ENCODE data around the gene NOXA1. TPM values are rescaled to one million over a fixed set of nuclear protein-coding genes. Genes with fewer than 3 reads are reported as not detected.
"Not testable (repeated sequence)": the region's sequence is repeated elsewhere in the genome, so short reads cannot be mapped to it uniquely, and the experiment has no call there.

Gene NOXA1
- total RNA-seq, 1 donor from 2014 or later = 3.3 TPM

DNA sequence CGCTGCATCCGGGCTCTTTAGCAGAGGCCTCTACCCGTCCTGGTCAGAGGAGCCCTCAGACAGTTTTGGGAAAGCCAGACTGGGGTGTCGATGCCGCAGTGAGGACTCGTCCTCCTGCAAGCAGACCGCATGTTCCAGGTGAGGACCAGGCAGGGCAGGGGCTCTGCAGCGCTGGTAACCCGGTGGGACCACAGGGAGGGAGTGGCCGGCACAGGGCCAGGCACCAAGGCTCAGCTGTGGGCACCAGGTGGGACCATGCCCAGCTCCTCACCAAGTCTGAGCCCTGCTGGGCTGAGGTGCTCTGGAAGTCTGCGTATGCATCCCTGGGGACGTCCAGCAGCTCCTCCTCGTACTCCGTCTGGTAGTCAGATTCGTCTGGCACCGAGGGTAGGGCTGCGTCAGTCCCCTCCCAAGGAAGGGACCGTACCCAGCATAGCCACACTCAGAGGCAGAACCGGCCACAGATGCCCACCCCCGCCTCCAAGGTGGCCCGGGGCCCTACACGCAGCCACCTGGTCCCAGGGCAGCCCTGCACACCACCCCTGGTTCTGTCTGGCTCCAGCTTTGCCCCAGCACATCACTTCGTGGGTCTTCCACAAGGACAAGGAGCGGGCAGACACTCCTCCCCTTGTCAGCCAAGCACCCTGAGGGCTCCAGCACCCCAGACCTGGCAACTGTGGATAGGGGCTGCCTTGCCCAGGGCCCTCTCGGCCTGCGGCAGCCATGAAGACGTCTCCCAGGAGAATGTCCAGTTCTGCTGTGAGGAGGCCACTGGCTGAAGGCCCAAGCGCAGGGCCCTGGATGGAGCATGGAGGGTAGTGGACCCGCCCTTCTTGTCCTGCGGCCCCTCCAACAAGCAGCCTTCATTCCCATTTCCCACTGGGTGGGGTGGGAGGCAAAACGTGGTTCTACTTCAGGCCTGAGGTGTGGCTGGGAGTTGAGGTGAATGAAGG is 37.4 kb downstream of the NOXA1 start:
- intact Hi-C loops (cut with DNase I) = no loop called here
- peak; percentile 76 for DNase-seq (ENCODE audit: low spot score)

DNA sequence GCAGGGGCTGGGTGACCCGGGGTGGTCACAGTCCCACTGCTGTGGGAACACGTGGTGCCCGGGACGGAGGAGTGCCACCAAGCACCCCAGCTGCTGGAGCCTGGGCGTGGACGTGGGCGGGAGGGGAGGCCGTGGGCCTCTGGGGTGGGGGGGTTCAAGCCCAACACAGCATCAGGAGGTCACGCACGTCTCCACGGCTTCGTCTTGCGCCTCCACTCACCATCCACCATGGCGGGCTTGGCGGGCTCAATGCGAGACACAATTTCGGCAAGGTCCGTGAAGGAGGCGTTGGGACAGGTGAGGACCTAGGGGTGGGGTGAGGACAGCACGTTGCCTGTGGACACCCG is 38.1 kb downstream of the NOXA1 start:
- no peak for DNase-seq (ENCODE audit: low spot score)
- intact Hi-C loops (cut with DNase I) = no loop called here

DNA sequence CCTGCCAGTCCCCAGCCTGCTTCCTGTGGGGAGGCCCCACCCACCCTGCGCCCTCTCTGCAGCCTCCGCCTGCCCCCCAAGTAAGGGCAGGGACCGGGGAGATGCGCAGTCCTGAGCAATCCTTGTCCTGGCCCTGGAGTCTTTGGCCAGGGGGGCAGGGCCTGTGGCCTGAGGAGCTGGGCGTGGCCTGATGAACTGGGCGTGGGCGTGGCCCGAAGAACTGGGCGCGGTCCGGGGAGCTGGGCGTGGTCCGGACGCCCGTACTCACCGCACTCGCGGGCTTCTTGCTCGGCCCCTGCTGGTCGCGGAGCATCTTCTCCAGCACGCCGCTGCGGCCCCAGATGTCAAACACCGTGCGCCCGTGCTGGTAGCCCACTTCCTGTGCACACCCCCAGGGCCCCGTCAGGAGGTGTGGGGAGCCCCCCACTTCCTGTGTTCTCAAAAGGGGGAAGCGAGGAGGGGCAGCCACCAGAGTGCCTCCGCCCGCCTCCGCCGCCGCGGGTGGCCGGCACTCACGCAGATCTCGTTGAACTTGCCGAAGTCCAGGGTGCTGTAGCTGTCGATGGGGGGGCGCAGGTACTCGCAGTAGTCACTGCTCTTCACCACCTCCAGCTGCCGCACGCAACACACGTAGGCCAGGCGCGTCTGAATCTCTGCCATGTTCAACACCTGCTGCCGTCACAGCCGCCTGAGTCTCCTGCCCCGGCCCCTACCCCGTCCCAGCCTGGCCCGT is 38.6 kb downstream of the NOXA1 start:
- peak; percentile 69 for DNase-seq (ENCODE audit: low spot score)
- intact Hi-C loops (cut with DNase I) = no loop called here

DNA sequence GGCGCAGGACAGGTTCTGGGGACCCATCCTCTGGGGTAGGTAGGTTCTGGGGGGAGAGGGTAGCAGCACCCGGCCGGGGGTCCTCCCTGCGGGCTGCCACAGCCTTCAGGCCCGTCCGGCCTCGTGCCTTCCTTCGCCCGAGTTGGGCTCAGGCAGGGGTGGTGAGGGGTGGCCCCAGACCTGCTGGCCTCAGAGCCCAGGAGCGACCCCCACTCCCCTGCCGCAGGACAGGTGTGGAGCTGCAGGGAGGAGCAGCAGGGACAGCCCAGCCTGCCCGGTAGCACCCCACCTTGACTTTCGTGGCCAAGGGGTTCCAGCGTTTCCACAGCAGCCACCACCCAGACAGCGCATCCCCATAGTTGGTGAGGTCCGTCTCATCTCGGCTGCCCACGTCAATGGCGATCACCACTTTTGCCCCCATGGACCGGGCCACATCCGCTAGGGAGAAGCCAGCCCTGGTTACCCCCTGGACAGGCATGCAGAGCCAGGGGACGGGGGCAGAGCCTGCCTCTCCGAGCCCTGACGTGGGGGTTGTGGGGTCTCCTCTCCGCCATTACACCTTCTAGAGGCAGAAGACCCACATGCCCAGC is 39.3 kb downstream of the NOXA1 start:
- intact Hi-C loops (cut with DNase I) = no loop called here
- peak; percentile 69 for DNase-seq (ENCODE audit: low spot score)

DNA sequence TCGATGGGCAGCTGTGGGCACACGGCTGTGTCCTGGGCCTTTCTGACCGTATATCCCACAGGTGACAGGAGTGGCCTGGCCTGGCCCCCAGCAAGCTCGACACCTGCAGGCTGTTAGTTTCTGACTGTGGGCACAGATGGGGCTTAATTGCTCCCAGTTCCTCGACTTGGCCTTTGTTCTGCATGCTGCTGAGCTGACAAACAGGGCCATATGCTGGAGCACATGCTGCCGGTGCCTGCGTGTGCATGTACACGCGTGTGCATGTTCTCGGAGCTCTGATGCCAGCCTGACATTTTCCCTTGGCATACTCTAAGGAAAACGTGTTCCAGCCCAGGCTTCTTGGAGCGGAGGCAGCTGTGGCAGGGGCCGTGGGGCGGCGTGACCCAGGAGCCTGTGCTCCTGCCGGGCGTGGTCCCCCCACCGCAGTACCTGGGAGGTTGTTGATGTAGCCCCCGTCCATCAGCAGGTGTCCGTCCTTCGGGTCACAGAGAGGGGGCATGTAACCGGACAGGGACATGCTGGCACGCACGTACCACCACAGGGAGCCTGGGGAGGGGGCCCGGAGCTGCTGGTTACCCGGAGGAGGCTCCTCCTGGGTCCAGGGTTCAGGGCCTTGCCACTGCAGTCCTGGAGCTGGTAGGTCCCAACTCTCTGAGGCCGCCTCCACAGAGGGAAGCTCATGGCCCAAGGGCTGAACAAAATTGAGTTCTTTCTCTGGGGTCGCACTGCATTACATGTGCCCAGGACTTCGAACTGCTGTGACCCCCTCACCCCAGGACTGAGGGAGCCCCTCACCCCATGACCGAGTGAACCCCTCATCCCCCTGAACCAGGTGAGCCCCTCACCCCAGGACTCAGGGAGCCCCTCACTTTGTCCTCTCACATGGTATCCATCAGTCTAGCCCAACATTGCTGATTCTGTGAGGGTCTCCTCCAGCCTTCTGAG is 40.1 kb downstream of the NOXA1 start:
- intact Hi-C loops (cut with DNase I) = no loop called here
- peak; percentile 47 for DNase-seq (ENCODE audit: low spot score)

DNA sequence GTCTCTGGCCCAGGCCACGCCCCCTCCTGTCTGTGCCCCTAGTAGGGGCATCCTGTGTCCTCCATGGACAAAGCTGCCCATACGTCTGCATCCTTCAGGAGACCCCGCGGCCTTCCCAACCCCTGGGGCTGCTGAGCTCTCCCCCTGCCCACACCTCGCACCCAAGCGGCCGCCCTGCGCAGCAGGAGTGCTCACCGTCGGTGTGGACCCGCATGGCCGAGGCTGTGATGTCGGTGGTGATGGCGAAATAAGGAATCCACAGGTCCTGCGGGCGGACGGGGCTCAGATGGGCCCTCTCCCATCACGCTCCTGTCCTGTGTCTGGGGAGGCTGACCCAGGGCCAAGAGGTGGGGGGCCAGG is 40.7 kb downstream of the NOXA1 start:
- DNase-seq (ENCODE audit: low spot score) = peak; percentile 53
- intact Hi-C loops (cut with DNase I) = no loop called here

DNA sequence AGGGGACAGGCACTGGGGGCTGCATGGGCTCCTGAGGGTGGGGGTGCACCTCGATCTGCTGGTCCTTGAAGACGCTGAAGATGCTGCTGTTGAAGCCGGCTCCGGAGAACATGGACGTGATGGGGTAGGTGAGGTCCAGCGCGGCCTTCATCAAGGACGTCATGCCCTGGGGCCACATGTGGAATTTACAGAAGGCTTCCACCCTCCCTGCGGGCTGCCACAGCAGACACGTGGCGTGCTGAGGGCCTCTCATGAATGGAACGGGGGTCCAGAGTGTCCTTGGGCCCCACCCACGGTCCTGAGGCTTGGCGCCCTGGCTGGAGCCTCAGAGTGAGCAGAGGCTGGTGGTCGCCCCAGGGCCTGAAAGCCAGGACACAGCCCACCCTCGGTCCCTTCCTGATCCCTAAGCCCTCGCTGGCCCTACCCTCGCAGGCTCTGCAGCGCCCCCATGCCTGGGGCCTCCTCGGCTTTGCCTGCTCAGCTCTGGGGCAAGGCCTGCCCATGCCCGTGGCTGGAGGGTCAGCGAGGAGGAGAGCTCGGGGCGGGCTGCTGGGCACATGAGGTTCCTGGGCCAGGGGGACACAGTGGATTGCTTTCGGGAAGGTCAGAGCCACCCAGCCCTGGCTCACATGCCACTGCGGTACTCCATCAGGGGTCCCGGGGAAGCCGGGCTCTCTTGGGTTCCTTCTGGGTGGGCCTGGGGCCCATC is 41.3 kb downstream of the NOXA1 start:
- intact Hi-C loops (cut with DNase I) = no loop called here
- peak; percentile 74 for DNase-seq (ENCODE audit: low spot score)

DNA sequence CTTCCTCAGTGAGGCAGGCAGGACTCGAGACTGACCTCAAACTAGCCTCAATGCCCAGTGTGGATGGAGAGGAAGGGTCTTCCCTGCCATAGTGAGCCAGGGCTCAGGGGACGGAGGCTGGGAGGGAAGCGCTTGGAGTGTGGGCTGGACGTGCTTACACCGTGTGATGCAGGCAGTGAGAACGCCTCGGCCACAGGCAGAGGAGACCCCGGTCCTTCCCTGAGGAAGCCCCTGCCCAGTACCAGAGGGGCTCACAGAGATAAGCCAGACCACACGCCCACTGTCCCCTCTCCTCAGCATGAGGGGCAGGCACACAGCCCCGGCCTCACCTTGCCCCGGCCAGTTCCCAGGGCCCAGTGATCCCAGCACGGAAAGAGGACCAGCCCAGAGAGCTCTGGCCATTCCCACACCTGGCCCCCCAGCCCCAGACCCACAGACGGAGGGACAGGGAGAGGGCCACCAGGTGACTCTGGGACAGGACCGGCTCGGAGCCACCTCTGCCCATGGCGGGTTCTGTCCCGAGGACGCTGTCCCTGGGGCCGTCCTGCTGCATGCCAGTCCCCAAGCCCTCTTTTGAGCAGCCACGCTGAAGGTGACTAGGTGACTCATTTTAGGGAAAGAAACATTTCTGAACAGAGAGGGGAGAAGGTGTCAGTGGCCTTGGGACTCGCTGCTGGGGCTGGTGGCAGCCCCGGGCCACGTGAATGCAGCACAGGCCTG is 42.0 kb downstream of the NOXA1 start:
- peak; percentile 66 for DNase-seq (ENCODE audit: low spot score)
- intact Hi-C loops (cut with DNase I) = no loop called here

DNA sequence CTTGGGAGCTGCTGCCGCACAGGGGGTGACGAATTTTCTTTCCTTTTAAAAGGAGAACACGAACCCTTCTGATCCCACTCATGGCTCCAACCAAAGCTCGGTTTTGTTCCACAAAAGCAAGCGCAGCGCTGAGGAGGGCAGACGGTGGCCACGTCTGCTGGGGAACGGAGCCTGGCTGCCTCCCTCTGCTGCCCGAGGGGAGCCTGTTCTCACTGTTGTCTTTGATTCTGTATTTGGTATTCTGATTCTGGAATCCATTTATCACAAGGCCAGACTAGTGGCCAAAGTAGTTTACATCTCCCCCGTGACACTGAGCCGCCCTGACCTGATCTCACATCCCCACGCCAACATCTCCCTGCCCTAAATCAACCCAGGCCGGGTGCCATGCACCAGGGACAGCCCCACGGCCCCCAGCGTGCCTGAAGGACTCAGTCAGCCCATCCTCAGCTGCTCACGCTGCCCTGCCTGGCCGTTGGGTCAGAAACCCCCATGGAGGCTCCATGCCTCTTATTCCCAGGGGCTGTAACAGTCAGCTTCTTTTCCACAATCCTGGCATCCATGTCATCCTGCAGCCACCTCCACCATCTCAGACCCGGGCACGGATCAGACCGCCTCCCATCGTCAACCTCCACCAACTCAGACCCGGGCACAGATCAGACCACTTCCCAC is 42.7 kb downstream of the NOXA1 start:
- intact Hi-C loops (cut with DNase I) = no loop called here
- peak; percentile 60 for DNase-seq (ENCODE audit: low spot score)

DNA sequence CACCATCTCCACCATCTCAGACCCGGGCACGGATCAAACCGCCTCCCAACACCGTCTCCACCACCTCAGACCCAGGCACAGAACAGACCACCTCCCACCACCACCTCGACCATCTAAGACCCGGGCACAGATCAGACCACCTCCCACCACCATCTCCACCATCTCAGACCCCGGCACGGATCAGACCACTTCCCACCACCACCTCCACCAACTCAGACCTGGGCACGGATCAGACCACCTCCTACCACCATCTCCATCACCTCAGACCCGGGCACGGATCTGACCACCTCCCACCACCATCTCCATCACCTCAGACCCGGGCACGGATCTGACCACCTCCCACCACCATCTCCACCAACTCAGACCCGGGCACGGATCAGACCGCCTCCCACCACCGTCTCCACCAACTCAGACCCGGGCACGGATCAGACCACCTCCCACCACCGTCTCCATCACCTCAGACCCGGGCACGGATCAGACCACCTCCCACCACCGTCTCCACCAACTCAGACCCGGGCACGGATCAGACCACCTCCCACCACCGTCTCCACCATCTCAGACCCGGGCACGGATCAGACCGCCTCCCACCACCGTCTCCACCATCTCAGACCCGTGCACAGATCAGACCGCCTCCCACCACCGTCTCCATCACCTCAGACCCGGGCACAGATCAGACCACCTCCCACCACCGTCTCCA is 43.3 kb downstream of the NOXA1 start:
- peak; percentile 22 for DNase-seq (ENCODE audit: low spot score)
- intact Hi-C loops (cut with DNase I) = not testable (repeated sequence)

DNA sequence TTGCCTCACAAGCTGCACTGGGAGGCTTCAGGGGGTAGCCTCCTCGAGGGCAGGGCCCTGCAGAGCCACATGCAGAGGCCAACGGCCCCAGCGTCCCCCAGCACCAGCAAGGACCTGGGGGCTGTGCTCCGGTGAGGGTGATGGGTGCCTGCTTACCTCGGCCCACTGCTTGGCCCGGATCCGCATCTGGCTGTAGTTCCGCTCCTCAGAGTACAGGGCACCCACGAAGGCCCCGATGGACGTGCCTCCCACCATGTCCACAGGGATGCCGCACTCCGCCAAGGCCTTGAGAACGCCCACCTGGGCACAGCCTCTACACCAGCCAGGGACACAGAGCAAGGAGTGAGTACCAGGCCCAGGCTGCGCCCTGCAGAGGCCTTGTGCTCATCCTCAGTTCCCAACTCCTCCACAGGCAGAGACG is 44.0 kb downstream of the NOXA1 start:
- intact Hi-C loops (cut with DNase I) = no loop called here
- DNase-seq (ENCODE audit: low spot score) = peak; percentile 68

DNA sequence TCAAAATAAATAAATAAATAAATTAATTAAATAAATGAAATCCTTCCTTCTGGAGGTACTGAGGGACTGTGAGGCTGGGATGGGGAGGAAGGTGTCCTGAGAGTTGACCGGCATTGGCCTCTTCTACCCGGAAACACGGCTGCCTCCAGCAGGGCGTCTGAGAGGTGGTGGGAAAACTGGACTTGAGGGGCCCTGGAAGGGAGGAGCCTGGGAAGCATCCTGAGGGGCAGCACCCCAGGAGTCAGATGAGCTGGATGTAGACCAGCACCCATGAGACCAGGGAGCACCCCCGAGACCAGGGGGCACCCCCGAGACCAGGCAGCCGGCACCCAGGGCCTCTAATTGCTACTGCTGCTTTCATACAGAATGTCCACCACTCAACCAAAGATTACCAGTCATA is 44.7 kb downstream of the NOXA1 start:
- peak; percentile 35 for DNase-seq (ENCODE audit: low spot score)
- intact Hi-C loops (cut with DNase I) = no loop called here

DNA sequence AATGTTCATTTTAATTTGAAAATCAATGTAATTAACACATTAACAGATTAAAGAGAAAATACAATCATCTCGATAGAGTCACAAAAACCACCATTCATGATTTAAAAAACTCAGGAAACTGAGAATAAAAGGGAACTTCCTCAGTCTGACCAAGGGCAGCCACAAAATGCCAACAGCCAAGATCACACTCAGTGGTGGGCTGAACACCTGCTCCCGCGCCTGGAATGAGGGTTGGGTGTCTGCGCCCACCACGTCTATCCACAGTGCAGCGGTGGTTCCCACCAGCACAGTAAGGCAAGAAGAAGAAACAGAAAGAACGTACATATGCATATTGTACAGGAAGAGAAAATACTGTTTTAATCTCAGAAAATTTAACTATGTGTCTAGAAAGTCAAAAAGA is 47.6 kb downstream of the NOXA1 start:
- DNase-seq (ENCODE audit: low spot score) = no peak
- intact Hi-C loops (cut with DNase I) = no loop called here

DNA sequence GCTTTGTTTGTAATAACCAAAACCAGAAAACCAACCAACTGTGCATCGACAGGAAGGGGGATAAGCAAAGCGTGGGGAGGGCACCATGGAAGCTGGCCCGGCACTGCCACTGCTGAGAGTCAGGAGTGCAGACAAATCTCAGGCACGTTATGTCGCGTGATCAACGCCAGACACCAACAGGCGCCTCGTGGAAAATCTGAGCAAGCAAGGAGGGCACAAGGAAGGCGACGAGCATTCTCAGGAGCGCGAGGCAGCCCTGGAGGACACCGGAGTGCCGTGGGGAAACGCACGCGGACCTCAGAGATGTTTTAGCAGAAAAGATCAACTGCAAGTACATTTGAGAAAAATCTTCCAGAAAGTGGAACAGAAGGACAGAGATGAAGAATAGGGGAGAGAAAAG is 51.1 kb downstream of the NOXA1 start:
- no peak for DNase-seq (ENCODE audit: low spot score)
- intact Hi-C loops (cut with DNase I) = no loop called here

DNA sequence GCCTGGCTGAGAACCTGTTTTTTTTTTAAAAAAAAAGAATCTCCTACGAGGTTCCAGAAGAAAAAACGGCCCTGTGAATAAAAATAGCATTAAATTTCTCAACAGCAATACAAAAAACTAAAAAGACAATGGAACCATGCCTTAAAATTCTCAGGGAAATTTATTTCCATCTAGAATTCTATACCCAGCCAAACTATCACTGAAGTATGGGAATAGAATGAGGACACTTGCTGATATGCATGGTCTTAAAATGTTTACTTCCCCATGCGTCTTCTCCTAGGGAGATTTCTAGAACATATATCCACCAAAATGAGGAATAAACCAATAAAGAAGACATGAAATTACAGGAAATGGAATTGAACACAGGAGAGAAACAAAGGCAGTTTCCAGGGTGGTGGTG is 52.5 kb downstream of the NOXA1 start:
- DNase-seq (ENCODE audit: low spot score) = no peak
- intact Hi-C loops (cut with DNase I) = no loop called here

DNA sequence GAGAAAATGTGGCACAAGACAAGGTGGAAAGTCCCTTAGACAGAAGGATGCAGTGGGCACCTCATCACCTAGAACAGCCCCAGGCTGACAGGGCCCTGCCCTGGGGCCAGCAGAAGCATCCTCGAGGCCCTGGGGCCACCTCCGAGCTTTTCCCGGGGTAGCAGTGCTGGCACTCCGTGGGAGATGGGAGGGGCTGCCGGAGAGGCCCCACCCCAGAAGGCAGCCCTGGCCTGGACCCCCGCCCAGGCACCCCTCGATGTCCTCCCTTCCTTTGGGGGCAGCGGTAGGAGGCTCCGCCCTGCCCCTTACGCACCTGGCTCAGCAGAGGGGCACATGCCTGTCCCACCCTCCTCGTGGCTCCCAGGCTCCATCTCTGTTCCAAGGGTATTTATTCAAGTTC is 53.7 kb downstream of the NOXA1 start:
- no peak for DNase-seq (ENCODE audit: low spot score)
- intact Hi-C loops (cut with DNase I) = no loop called here

All from cardiac septum (tissue), 1 donor.